ENCODE measurements around the gene DZIP3. TPM values are rescaled to one million over a fixed set of nuclear protein-coding genes. Genes with fewer than 3 reads are reported as not detected.

DZIP3 gene
- total and polyA plus RNA-seq, 10 of the 15 experiments (the other 5 are each of a cell fraction or from before 2014, with no cell fraction given), result 4.3 to 15.6 (median 9.2) TPM

DNA sequence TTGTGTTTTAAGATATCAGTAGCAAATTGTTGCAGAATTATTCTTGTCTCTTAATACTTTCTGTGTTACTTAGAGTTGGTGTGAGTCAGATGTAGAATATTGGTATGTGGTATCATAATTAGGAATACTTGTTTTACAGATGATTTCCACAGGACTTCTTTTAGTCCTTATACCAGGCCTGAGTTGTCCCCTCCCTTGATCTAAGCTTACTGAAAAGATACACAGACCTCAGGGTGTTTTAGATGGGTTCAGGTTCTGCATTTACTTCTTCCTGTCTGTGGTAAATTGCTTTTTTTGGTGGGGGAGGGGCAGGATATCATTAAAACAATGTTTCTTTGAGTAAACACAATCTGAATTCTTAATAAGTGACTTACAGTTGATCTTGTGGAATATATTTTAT is 14.2 kb downstream of the DZIP3 start:
- Histone ChIP-seq H4K20me1 (ENCODE audit: control insufficient read depth, insufficient read depth) (no peaks in the 10 kb centered on the region; the same call in 1 of the 2 replicates), H3K36me3 (ENCODE audit: control insufficient read depth in 2 of 2, insufficient read depth in 2 of 2, low read length in 1 of 2) (no peaks in the 10 kb centered on the region), H3K27ac (ENCODE audit: control insufficient read depth, insufficient read depth) (no peak overlapping the region), H3K79me2 (ENCODE audit: control insufficient read depth, insufficient read depth, low read length) (no peaks in the 10 kb centered on the region), H3K4me3 (no peak overlapping the region), H3K27me3 (replicated peaks in 1 of 2; ENCODE audit: control insufficient read depth in 2 of 2, insufficient read depth in 2 of 2, low read length in 1 of 2) (no peaks in the 10 kb centered on the region), H3K4me2 (ENCODE audit: control insufficient read depth, insufficient read depth) (no peak overlapping the region), H3K9me3 (replicated peaks; ENCODE audit: control insufficient read depth, insufficient read depth, low read length) (peaks cover 3% of the 10 kb centered on the region), H3K9ac (ENCODE audit: control insufficient read depth, insufficient read depth, low read length) (no peak overlapping the region), H3K4me1 (ENCODE audit: control insufficient read depth, insufficient read depth, low read length) (peaks cover 9% of the 10 kb centered on the region), H2AFZ (ENCODE audit: control insufficient read depth, low read depth, low read length) (no peak overlapping the region)
- ATAC-seq (no peak; the same call in 1 of the 3 replicates), DNase-seq (ENCODE audit: low read depth, low spot score) (no peak), FAIRE-seq (no peak)
- ChIA-PET SMC1A (ENCODE audit: uncharacterized antibody, unreplicated experiment) (interaction anchor here (0.5 to 3.9 kb wide), 9 partner anchors 10 to 144 kb away, joined by 3 to 30 read pairs (median 4); partner anchors contain the start of genes CIP2A and DZIP3), CTCF (interaction anchor here (2.3 to 7.5 kb wide), 2 partner anchors 14 to 19 kb away, joined by 5 to 47 read pairs; partner anchors contain the start of genes CIP2A and DZIP3), POLR2A (interaction anchor here (2.0 kb wide), 1 partner anchor 14 kb away, joined by 18 read pairs; the partner anchor contains the start of genes CIP2A and DZIP3), RAD21 (ENCODE audit: unreplicated experiment) (interaction anchor here (5.3 kb wide), 1 partner anchor 14 kb away, joined by 24 read pairs; the partner anchor contains the start of genes CIP2A and DZIP3)
- peak; percentile 36; the same call in 1 of the 2 replicates for TF ChIP-seq RUNX3 (IDR thresholded peaks at IDR 0.05; ENCODE audit: low read length)
- TF ChIP-seq, protein P1, sequence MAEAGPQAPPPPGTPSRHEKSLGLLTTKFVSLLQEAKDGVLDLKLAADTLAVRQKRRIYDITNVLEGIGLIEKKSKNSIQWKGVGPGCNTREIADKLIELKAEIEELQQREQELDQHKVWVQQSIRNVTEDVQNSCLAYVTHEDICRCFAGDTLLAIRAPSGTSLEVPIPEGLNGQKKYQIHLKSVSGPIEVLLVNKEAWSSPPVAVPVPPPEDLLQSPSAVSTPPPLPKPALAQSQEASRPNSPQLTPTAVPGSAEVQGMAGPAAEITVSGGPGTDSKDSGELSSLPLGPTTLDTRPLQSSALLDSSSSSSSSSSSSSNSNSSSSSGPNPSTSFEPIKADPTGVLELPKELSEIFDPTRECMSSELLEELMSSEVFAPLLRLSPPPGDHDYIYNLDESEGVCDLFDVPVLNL (IDR thresholded peaks at IDR 0.05; ENCODE audit: low read depth, low read length), result no peak
- TF ChIP-seq SMAD1 (IDR thresholded peaks at IDR 0.05; ENCODE audit: low read depth, partially characterized antibody), result no peak
- TF ChIP-seq ZBED1 (IDR thresholded peaks at IDR 0.05; ENCODE audit: borderline replicate concordance), result no peak
- intact Hi-C loops (cut with micrococcal nuclease; ENCODE audit: unreplicated experiment) (no loop called here), in situ Hi-C loops (cut with MboI) (no loop called here)
- no TSS peak for BruUV-seq (replicated peaks)

- in situ Hi-C loops (cut with MboI) (no loop called here), intact Hi-C loops (cut with micrococcal nuclease; ENCODE audit: unreplicated experiment) (no loop called here)
- ATAC-seq (no peak), DNase-seq (ENCODE audit: low read depth, low spot score) (no peak), FAIRE-seq (no peak)
- Histone ChIP-seq H3K36me3 (ENCODE audit: control insufficient read depth in 2 of 2, insufficient read depth in 2 of 2, low read length in 1 of 2) (no peaks in the 10 kb centered on the region; a peak in 1 of 4 replicates), H3K4me3 (no peak overlapping the region), H3K4me1 (ENCODE audit: control insufficient read depth, insufficient read depth, low read length) (peaks cover 9% of the 10 kb centered on the region), H3K9ac (ENCODE audit: control insufficient read depth, insufficient read depth, low read length) (no peak overlapping the region), H3K79me2 (ENCODE audit: control insufficient read depth, insufficient read depth, low read length) (no peaks in the 10 kb centered on the region), H3K4me2 (ENCODE audit: control insufficient read depth, insufficient read depth) (no peak overlapping the region), H4K20me1 (ENCODE audit: control insufficient read depth, insufficient read depth) (no peaks in the 10 kb centered on the region; the same call in 1 of the 2 replicates), H3K27me3 (replicated peaks in 1 of 2; ENCODE audit: control insufficient read depth in 2 of 2, insufficient read depth in 2 of 2, low read length in 1 of 2) (no peaks in the 10 kb centered on the region), H3K9me3 (replicated peaks; ENCODE audit: control insufficient read depth, insufficient read depth, low read length) (peaks cover 3% of the 10 kb centered on the region), H3K27ac (ENCODE audit: control insufficient read depth, insufficient read depth) (no peak overlapping the region), H2AFZ (ENCODE audit: control insufficient read depth, low read depth, low read length) (no peak overlapping the region)
- BruUV-seq (replicated peaks), result no TSS peak
- POLR2A ChIA-PET, result interaction anchor here (1.0 to 2.3 kb wide), 2 partner anchors 15 to 17 kb away, joined by 3 to 5 read pairs; partner anchors contain the start of genes CIP2A and DZIP3
- WGBS (ENCODE audit: insufficient coverage, insufficient replicate concordance, low lambda C conversion rate, missing lambda C conversion rate), result 59% methylated on average over 2 of the region's 2 CpGs
- CTCF ChIA-PET, result interaction anchor here (1.0 to 7.5 kb wide), 2 partner anchors 15 to 293 kb away, joined by 3 to 47 read pairs; partner anchors contain the start of genes CIP2A and DZIP3
- RAD21 ChIA-PET (ENCODE audit: unreplicated experiment), result interaction anchor here (1.3 kb wide), 1 partner anchor 13 kb away, joined by 3 read pairs; no protein-coding TSS in a partner anchor
- SMC1A ChIA-PET (ENCODE audit: uncharacterized antibody, unreplicated experiment), result interaction anchor here (1.0 kb wide), 1 partner anchor 15 kb away, joined by 4 read pairs; no protein-coding TSS in a partner anchor
- TF ChIP-seq NR2C2 (IDR thresholded peaks at IDR 0.05; ENCODE audit: borderline replicate concordance, control insufficient read depth, insufficient read length, low read depth), result no peak
- no peak for TF ChIP-seq GABPA (IDR thresholded peaks at IDR 0.05; ENCODE audit: low read depth)
- no peak for TF ChIP-seq RCOR1 (conservative IDR thresholded peaks at IDR 0.05; ENCODE audit: low read depth, low read length)
- TF ChIP-seq SRF (IDR thresholded peaks at IDR 0.05; ENCODE audit: low read depth in 2 of 2, low read length in 2 of 2), result no peak
- no peak for TF ChIP-seq IKZF2 (IDR thresholded peaks at IDR 0.05)
- TF ChIP-seq ASH2L (IDR thresholded peaks at IDR 0.05; ENCODE audit: borderline replicate concordance, low read depth), result no peak
- TF ChIP-seq, protein P2, sequence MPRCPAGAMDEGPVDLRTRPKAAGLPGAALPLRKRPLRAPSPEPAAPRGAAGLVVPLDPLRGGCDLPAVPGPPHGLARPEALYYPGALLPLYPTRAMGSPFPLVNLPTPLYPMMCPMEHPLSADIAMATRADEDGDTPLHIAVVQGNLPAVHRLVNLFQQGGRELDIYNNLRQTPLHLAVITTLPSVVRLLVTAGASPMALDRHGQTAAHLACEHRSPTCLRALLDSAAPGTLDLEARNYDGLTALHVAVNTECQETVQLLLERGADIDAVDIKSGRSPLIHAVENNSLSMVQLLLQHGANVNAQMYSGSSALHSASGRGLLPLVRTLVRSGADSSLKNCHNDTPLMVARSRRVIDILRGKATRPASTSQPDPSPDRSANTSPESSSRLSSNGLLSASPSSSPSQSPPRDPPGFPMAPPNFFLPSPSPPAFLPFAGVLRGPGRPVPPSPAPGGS (IDR thresholded peaks at IDR 0.05; ENCODE audit: borderline replicate concordance, insufficient read depth, low read depth, low read length, poor library complexity, severe bottlenecking), result no peak
Observed at GRCh38 chr3:108605028-108605427, 15.5 kb downstream of the DZIP3 start.
